ENCODE results near the gene GMPPB.

The GMPPB gene

DNA sequence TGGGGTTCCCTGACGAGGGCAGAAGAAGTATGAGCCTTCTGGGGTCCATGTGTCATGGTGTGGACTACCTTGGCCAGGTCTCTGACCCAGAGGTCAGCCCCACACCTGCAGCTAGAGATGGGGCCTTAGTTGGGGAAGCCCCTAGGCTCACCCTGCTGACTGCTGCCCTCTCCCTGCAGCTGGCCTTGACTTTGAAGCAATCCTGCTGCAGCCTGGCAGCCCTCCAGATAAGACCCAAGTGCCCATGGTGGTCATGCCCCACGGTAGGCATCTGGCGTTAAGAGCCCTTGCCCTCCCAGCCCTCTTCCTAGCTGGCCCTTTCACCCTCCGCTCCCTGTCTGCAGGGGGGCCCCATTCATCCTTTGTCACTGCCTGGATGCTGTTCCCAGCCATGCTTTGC lies 42.2 kb downstream of the GMPPB start:
- TF ChIP-seq, protein P1, sequence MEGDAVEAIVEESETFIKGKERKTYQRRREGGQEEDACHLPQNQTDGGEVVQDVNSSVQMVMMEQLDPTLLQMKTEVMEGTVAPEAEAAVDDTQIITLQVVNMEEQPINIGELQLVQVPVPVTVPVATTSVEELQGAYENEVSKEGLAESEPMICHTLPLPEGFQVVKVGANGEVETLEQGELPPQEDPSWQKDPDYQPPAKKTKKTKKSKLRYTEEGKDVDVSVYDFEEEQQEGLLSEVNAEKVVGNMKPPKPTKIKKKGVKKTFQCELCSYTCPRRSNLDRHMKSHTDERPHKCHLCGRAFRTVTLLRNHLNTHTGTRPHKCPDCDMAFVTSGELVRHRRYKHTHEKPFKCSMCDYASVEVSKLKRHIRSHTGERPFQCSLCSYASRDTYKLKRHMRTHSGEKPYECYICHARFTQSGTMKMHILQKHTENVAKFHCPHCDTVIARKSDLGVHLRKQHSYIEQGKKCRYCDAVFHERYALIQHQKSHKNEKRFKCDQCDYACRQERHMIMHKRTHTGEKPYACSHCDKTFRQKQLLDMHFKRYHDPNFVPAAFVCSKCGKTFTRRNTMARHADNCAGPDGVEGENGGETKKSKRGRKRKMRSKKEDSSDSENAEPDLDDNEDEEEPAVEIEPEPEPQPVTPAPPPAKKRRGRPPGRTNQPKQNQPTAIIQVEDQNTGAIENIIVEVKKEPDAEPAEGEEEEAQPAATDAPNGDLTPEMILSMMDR (IDR thresholded peaks at IDR 0.05), result no peak

DNA sequence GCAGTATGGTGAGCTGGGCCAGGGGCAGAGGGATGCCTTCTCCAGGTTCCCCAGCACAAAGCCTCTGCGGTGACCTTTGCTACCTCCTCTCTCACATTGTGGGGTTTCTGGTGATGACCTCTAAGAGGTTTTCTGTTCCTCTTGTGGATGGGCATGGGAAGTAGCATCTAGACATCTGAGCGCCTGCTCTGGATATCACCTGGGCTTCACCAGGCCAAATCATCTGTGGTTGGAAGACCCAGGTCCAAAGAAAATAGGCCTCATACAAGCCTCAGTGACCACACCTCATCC lies 42.6 kb downstream of the GMPPB start:
- TF ChIP-seq, protein P1 (IDR thresholded peaks at IDR 0.05), result no peak

DNA sequence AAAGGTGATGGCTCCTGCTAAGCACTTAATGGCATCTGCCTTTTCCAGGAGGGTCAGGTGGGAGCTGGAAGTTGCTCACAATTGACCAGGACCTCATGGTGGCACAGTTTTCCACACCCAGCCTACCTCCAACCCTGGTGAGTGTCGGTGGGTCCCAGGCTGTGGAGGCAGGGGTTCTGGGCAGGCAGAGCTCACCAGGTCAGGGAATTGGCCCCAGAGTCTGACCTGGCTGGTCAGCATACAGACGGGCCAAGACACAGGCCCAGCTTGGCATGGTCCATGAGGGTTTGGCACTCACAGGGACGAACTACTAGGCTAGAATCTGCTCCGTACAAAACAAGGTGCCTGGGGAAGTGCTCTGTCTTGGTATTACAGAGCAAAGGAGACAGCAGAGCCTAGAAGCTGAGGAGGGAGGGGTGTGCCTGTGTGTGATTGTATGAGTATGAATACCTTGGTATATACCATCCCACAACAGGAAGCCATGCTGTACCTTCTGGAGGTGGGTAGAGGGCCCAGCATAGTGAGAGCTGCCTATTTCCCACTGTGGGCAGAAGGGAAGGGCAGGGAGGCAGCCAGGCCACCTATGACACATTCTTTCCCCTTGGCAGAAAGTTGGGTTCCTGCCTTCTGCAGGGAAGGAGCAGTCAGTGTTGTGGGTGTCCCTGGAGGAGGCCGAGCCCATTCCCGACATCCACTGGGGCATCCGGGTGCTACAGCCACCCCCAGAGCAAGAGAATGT lies 43.1 kb downstream of the GMPPB start:
- TF ChIP-seq, protein P1 (IDR thresholded peaks at IDR 0.05), result no peak

GRCh38 chr3:49675912-49676311 lies 47.8 kb downstream of the GMPPB start:
- TF ChIP-seq, protein P1 (IDR thresholded peaks at IDR 0.05), result no peak

DNA sequence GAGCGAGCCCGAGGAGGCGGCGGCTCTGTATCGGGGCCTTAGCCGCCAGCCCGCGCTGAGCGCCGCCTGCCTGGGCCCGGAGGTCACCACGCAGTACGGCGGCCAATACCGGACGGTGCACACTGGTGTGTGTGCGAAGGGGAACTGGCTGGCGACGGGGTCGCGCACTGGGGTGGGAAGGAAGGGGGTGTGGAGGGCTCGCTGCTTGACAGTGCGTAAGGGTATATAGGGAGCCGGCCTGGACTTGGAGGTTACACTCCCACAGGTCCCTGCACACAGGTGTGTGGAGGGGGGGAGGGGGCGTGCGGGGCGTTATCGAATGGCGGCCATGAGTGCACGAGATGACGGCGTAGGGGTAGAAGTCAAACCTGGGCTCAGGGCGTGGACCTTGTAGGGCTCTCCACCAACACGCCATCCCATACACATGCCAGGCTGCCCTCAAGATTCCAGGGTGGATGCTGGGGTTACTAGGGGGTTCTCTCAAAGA lies 49.2 kb downstream of the GMPPB start:
- TF ChIP-seq, protein P1 (IDR thresholded peaks at IDR 0.05), result no peak

DNA sequence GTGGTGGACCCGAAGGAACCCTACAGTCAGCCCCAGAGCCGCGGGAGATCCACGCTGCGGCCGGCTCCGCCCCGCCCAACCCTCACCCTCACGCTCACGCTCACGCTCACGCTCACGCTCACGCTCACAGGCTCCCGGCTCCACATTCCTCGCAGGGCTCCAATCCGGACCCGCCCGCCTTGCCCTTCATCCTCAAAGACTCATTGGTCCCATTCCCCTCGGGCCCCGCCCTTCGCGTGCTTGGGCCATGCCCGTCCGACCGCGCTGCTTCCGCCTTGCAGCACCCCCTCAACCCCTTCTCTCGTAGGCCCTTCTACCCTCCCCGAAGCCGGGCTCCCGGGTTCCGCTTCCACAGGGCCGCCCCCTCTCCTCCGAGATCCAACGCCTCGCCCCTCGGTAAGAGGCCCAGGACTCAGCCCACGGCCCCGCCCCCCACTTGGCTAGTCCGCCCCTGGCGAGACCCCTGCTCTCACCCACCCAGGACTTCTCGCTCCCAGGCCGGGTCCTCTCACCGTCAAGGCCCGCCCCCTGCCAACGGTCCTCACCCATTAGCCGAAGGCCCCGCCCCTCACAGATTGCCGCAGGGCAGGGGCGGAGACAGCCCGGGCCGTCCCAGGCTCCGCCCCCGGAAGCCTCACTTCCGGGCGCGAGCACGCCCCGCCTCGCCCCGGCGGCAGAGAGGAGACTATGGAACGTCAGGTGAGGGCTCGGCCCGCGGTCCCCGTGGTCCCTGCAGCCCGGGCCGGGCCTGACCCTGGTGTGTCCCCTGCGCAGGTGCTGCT lies 49.8 kb downstream of the GMPPB start, which contains the start of gene APEH:
TSS of gene APEH (plus strand) at position 637 of the 782 bp plus-strand sequence. CDS start at position 688, 51 bp downstream.
- TF ChIP-seq, protein P1 (IDR thresholded peaks at IDR 0.05), result no peak

GRCh38 chr3:49673121-49673714 lies 50.5 kb downstream of the GMPPB start:
- TF ChIP-seq, protein P1 (IDR thresholded peaks at IDR 0.05), result no peak

Measured in LNCAP (cell line).